SU-DHL-6 (cell line): ENCODE results near the gene EPC2.

ENCODE experiments used
- EZH2phosphoT487 ChIP-seq: fragments of 200-600 bp; sonication (generic), shearing (Covaris generic); conservative IDR thresholded peaks from 2 replicates; pipeline ENCODE4 v1.6.1; 2018; ENCODE audit warnings: mild to moderate bottlenecking, antibody characterized with exemption, low read length, moderate library complexity, mixed read lengths
- TF ChIP-seq, protein P1 (sequence below): fragments of 200-600 bp; sonication (generic); IDR thresholded peaks from one replicate; pipeline ENCODE4 v1.5.1; 2017; ENCODE audit warnings: antibody characterized with exemption, mild to moderate bottlenecking, low read length, moderate library complexity; ENCODE audit not compliant: insufficient read depth, poor library complexity, severe bottlenecking

DNA sequence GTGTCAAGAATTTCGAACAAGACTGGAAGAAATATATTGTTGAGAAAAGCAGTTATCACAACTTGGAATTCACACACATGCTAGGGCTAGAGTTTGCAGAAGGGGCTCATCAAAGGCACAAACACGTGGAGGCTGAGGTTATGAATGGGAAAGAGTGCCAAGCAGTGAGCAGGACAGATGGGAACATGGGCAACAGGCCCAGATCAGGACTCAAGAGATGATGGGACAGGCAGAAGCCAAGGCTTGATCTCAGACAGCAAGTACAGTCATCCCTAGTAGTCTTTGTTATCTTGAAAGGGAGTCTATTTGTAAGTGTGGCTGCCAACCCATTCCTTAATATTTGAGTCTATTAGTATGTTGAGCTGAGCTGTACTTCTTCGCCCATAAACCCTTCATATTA is 22.2 kb upstream of the EPC2 start:
- TF ChIP-seq, protein P1, sequence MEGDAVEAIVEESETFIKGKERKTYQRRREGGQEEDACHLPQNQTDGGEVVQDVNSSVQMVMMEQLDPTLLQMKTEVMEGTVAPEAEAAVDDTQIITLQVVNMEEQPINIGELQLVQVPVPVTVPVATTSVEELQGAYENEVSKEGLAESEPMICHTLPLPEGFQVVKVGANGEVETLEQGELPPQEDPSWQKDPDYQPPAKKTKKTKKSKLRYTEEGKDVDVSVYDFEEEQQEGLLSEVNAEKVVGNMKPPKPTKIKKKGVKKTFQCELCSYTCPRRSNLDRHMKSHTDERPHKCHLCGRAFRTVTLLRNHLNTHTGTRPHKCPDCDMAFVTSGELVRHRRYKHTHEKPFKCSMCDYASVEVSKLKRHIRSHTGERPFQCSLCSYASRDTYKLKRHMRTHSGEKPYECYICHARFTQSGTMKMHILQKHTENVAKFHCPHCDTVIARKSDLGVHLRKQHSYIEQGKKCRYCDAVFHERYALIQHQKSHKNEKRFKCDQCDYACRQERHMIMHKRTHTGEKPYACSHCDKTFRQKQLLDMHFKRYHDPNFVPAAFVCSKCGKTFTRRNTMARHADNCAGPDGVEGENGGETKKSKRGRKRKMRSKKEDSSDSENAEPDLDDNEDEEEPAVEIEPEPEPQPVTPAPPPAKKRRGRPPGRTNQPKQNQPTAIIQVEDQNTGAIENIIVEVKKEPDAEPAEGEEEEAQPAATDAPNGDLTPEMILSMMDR, result no peak
- no peak for TF ChIP-seq EZH2phosphoT487
